ENCODE results near the gene PGM1. TPM values are rescaled to one million over a fixed set of nuclear protein-coding genes. Genes with fewer than 3 reads are reported as not detected.
A peak's percentile ranks its signal among the peaks of the same experiment; 100 is the strongest.

Gene PGM1
- polyA plus RNA-seq, 1 of the 3 experiments (the other 2 are of a cell fraction), result 20.7 TPM

DNA sequence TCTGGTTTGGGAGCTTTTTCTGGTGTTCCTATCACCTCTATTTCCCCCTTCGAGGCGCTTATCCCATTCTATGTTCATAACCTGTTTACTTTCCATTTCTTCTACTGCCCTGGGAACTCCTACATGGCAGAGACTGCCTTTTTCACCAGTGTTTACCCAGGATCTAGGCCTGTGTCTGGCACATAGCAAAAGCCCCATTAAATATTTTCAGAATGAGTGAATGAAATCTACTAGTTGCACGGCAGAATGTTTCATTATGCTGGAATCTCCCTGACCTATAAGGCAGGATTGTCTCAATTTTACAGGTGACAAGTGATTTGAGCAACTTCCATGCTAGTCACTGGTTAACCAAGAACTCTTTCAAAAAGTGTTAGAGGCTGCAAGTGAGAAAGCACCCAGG, 70.1 kb downstream of the PGM1 start:
- CTCF ChIA-PET, result interaction anchor here (1.0 to 1.5 kb wide), 2 partner anchors 12 to 583 kb away, joined by 3 to 4 read pairs; no protein-coding TSS in a partner anchor
- no peak overlapping the region; a peak in 1 of 4 replicates for H3K27ac ChIP-seq (ENCODE audit: low read depth in 2 of 2, low read length in 1 of 2)

More for the DNA sequence above, 70.1 kb downstream of the PGM1 start:
- no peak overlapping the region for H3K4me3 ChIP-seq (ENCODE audit: low read depth in 2 of 2, low read length in 1 of 2)
- DNase-seq, result no peak
- no peaks in the 10 kb centered on the region for H3K9me2 ChIP-seq
- TF ChIP-seq CHD2 (IDR thresholded peaks at IDR 0.05; ENCODE audit: low read length, partially characterized antibody), result no peak
- no peak for TF ChIP-seq MEF2A (IDR thresholded peaks at IDR 0.05; ENCODE audit: borderline replicate concordance, low read depth)
- TF ChIP-seq POLR2AphosphoS5 (IDR thresholded peaks at IDR 0.05; ENCODE audit: low read depth, low read length), result no peak
- no peak for TF ChIP-seq SMC3 (IDR thresholded peaks at IDR 0.05; ENCODE audit: low read depth, low read length)
- no peak for TF ChIP-seq GABPA (IDR thresholded peaks at IDR 0.05; ENCODE audit: low read depth)
- TF ChIP-seq REST (IDR thresholded peaks at IDR 0.05; ENCODE audit: low read depth, low read length), result no peak
- TF ChIP-seq GATA2 (CRISPR knock-in tag; IDR thresholded peaks at IDR 0.05), result no peak
- no peak for TF ChIP-seq TCF12 (IDR thresholded peaks at IDR 0.05)
- TF ChIP-seq RXRA (IDR thresholded peaks at IDR 0.05; ENCODE audit: borderline replicate concordance, low read depth), result no peak
- no peak for TF ChIP-seq YY1 (IDR thresholded peaks at IDR 0.05; ENCODE audit: low read depth)
- TF ChIP-seq TEAD4 (IDR thresholded peaks at IDR 0.05; ENCODE audit: borderline replicate concordance, insufficient read depth), result no peak
- TF ChIP-seq ZBTB33 (IDR thresholded peaks at IDR 0.05; ENCODE audit: borderline replicate concordance, low read depth), result no peak
- no peak for TF ChIP-seq USF1 (IDR thresholded peaks at IDR 0.05; ENCODE audit: borderline replicate concordance, low read depth)
- no peak for TF ChIP-seq MAX (IDR thresholded peaks at IDR 0.05; ENCODE audit: low read depth)
- TF ChIP-seq, protein P1, sequence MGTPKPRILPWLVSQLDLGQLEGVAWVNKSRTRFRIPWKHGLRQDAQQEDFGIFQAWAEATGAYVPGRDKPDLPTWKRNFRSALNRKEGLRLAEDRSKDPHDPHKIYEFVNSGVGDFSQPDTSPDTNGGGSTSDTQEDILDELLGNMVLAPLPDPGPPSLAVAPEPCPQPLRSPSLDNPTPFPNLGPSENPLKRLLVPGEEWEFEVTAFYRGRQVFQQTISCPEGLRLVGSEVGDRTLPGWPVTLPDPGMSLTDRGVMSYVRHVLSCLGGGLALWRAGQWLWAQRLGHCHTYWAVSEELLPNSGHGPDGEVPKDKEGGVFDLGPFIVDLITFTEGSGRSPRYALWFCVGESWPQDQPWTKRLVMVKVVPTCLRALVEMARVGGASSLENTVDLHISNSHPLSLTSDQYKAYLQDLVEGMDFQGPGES (IDR thresholded peaks at IDR 0.05; ENCODE audit: low read depth, low read length), result no peak
- no peak for TF ChIP-seq CTCF (IDR thresholded peaks at IDR 0.05)
- no peak for TF ChIP-seq TAF1 (IDR thresholded peaks at IDR 0.05; ENCODE audit: borderline replicate concordance, low read depth, low read length)
- no peak for TF ChIP-seq NRF1 (IDR thresholded peaks at IDR 0.05; ENCODE audit: low read depth, low read length)
- H3K4me1 ChIP-seq (ENCODE audit: control insufficient read depth in 1 of 2, insufficient read depth in 2 of 2, low read depth in 1 of 2, low read length in 1 of 2), result peaks cover 0 to 19% of the 10 kb centered on the region in 2 experiments; a peak in 2 of 4 replicates
- H3K9ac ChIP-seq, result no peak overlapping the region
- H3K9me3 ChIP-seq, result no peaks in the 10 kb centered on the region
- H3K36me3 ChIP-seq (replicated peaks in 1 of 2; ENCODE audit: control insufficient read depth in 1 of 2, insufficient read depth in 2 of 2, low read length in 1 of 2), result peaks cover 0 to 3% of the 10 kb centered on the region in 2 experiments
- no peaks in the 10 kb centered on the region for H3K27me3 ChIP-seq (ENCODE audit: insufficient read depth)
- H3K79me2 ChIP-seq (ENCODE audit: insufficient read depth), result no peaks in the 10 kb centered on the region
- no peaks in the 10 kb centered on the region for H4K20me1 ChIP-seq (ENCODE audit: insufficient read depth)
- peak overlapping the region; percentile 42; the same call in 1 of the 2 replicates for H3K4me2 ChIP-seq
- H2AFZ ChIP-seq (ENCODE audit: low read depth), result no peak overlapping the region
- WGBS (ENCODE audit: low lambda C conversion rate), result 70% methylated on average over 3 of the region's 3 CpGs
- no peaks in the 10 kb centered on the region for H3F3A ChIP-seq (replicated peaks; ENCODE audit: insufficient read depth)
- POLR2A ChIA-PET, result no interaction called here
